Subcutaneous abdominal adipose tissue (tissue), 5 donors: ENCODE results near the gene PTK7.

Source experiments
- H3K27ac ChIP-seq: one replicate; pipeline ENCODE4 v1.7.0; 2013; ENCODE audit warnings: low read depth, mild to moderate bottlenecking, inconsistent platforms, low read length, moderate library complexity
- H3K27me3 ChIP-seq, 5 donors: one replicate each; pipeline ENCODE4 v1.7.0; 2013; ENCODE audit warnings: low read length in 5 of 5, inconsistent platforms in 1 of 5; ENCODE audit not compliant: control insufficient read depth in 5 of 5, insufficient read depth in 4 of 5
- H3K36me3 ChIP-seq, 5 donors: one replicate each; pipeline ENCODE4 v1.7.0; 2013; ENCODE audit warnings: low read length in 5 of 5; ENCODE audit not compliant: control insufficient read depth in 5 of 5, insufficient read depth in 5 of 5
- H3K4me1 ChIP-seq, 5 donors: one replicate each; pipeline ENCODE4 v1.7.0; 2013; ENCODE audit warnings: low read length in 5 of 5, mild to moderate bottlenecking in 3 of 5, moderate library complexity in 1 of 5; ENCODE audit not compliant: control insufficient read depth in 5 of 5, insufficient read depth in 5 of 5
- H3K4me3 ChIP-seq, 5 donors: one replicate each; pipeline ENCODE4 v1.7.0; 2013; ENCODE audit warnings: low read length in 5 of 5, low read depth in 1 of 5
- H3K9ac ChIP-seq, 5 donors: one replicate each; pipeline ENCODE4 v1.7.0; 2013; ENCODE audit warnings: low read length in 5 of 5, mild to moderate bottlenecking in 4 of 5, moderate library complexity in 3 of 5
- H3K9me3 ChIP-seq, 5 donors: one replicate each; pipeline ENCODE4 v1.7.0; 2013; ENCODE audit warnings: low read length in 5 of 5; ENCODE audit not compliant: control insufficient read depth in 5 of 5
- donor health status: healthy.
- donor health status: healthy.
- donor health status: healthy.
- donor health status: healthy.
- donor health status: healthy.

Gene PTK7

GRCh38 chr6:43175676-43176422 lies 99.7 kb downstream of the PTK7 start:
- H3K9ac ChIP-seq = peak overlapping the region in 1 of 5 donors; percentile 85
- peaks cover 10 to 44% (median 35%) of the 10 kb centered on the region in 5 donors for H3K4me1 ChIP-seq
- no peaks in the 10 kb centered on the region for H3K9me3 ChIP-seq
- no peaks in the 10 kb centered on the region for H3K27me3 ChIP-seq
- H3K4me3 ChIP-seq = no peak overlapping the region
- peaks cover 0 to 40% (median 36%) of the 10 kb centered on the region in 5 donors for H3K36me3 ChIP-seq
- peak overlapping the region; percentile 92 for H3K27ac ChIP-seq

GRCh38 chr6:43176423-43176786 lies 100.3 kb downstream of the PTK7 start:
- Histone ChIP-seq H3K27ac (peak overlapping the region; percentile 92), H3K36me3 (peaks cover 0 to 40% (median 36%) of the 10 kb centered on the region in 5 donors), H3K9me3 (no peaks in the 10 kb centered on the region), H3K4me1 (peaks cover 12 to 45% (median 37%) of the 10 kb centered on the region in 5 donors), H3K4me3 (no peak overlapping the region), H3K9ac (peak overlapping the region in 1 of 5 donors; percentile 39), H3K27me3 (no peaks in the 10 kb centered on the region)

- H3K36me3 ChIP-seq = peaks cover 0 to 40% (median 36%) of the 10 kb centered on the region in 5 donors
- no peak overlapping the region for H3K27ac ChIP-seq
- no peak overlapping the region for H3K9ac ChIP-seq
- no peak overlapping the region for H3K4me3 ChIP-seq
- no peaks in the 10 kb centered on the region for H3K27me3 ChIP-seq
- H3K4me1 ChIP-seq = peaks cover 13 to 45% (median 37%) of the 10 kb centered on the region in 5 donors
- no peaks in the 10 kb centered on the region for H3K9me3 ChIP-seq
Measured at GRCh38 chr6:43178150-43178549, 102.0 kb downstream of the PTK7 start.

GRCh38 chr6:43178951-43179830 lies 103.1 kb downstream of the PTK7 start:
- no peak overlapping the region for H3K4me3 ChIP-seq
- no peak overlapping the region for H3K27ac ChIP-seq
- no peak overlapping the region for H3K9ac ChIP-seq
- H3K9me3 ChIP-seq = no peaks in the 10 kb centered on the region
- peaks cover 4 to 39% (median 32%) of the 10 kb centered on the region in 5 donors for H3K4me1 ChIP-seq
- peaks cover 0 to 42% (median 36%) of the 10 kb centered on the region in 5 donors for H3K36me3 ChIP-seq
- no peaks in the 10 kb centered on the region for H3K27me3 ChIP-seq

GRCh38 chr6:43180058-43180457 lies 103.9 kb downstream of the PTK7 start:
- Histone ChIP-seq H3K27ac (no peak overlapping the region), H3K4me3 (no peak overlapping the region), H3K9me3 (no peaks in the 10 kb centered on the region), H3K9ac (no peak overlapping the region), H3K4me1 (peaks cover 4 to 32% (median 30%) of the 10 kb centered on the region in 5 donors), H3K36me3 (peaks cover 0 to 49% (median 38%) of the 10 kb centered on the region in 5 donors), H3K27me3 (no peaks in the 10 kb centered on the region)

GRCh38 chr6:43180985-43181384 lies 104.9 kb downstream of the PTK7 start:
- Histone ChIP-seq H3K27me3 (no peaks in the 10 kb centered on the region), H3K36me3 (peaks cover 0 to 49% (median 39%) of the 10 kb centered on the region in 5 donors)

GRCh38 chr6:43181621-43181941 lies 105.5 kb downstream of the PTK7 start:
- Histone ChIP-seq H3K36me3 (peaks cover 0 to 49% (median 39%) of the 10 kb centered on the region in 5 donors), H3K4me3 (peak overlapping the region; percentile 74 to 91 (median 87)), H3K9me3 (no peaks in the 10 kb centered on the region), H3K27ac (peak overlapping the region; percentile 65), H3K9ac (peak overlapping the region; percentile 56 to 88 (median 78)), H3K27me3 (no peaks in the 10 kb centered on the region), H3K4me1 (peaks cover 4 to 23% (median 21%) of the 10 kb centered on the region in 5 donors)

More at GRCh38 chr6:43180985-43181384, 104.9 kb downstream of the PTK7 start:
- H3K9ac ChIP-seq = peak overlapping the region in 2 of 5 donors; percentile 16 to 88
- no peak overlapping the region for H3K4me3 ChIP-seq
- no peak overlapping the region for H3K27ac ChIP-seq
- no peaks in the 10 kb centered on the region for H3K9me3 ChIP-seq
- H3K4me1 ChIP-seq = peaks cover 4 to 23% (median 23%) of the 10 kb centered on the region in 5 donors

- peaks cover 0 to 50% (median 41%) of the 10 kb centered on the region in 5 donors for H3K36me3 ChIP-seq
- peak within 1 kb of the TSS; percentile 86 to 97 (median 88) for H3K4me3 ChIP-seq
- H3K27ac ChIP-seq = peak within 1 kb of the TSS; percentile 65
- no peaks in the 10 kb centered on the region for H3K9me3 ChIP-seq
- H3K27me3 ChIP-seq = no peaks in the 10 kb centered on the region
- H3K9ac ChIP-seq = peak within 1 kb of the TSS; percentile 75 to 88 (median 78)
- peaks cover 4 to 23% (median 21%) of the 10 kb centered on the region in 5 donors for H3K4me1 ChIP-seq
Measured at GRCh38 chr6:43181942-43182860, 106.1 kb downstream of the PTK7 start, which contains the start of gene CUL9. TSS of gene CUL9 (plus strand) at chr6:43182196. CDS start at chr6:43184311, 2,115 bp downstream.

- H3K36me3 ChIP-seq = peaks cover 0 to 55% (median 49%) of the 10 kb centered on the region in 5 donors
- peak overlapping the region in 1 of 5 donors; percentile 17 for H3K4me3 ChIP-seq
Measured at GRCh38 chr6:43183441-43183840, 107.3 kb downstream of the PTK7 start.

More at GRCh38 chr6:43183441-43183840, 107.3 kb downstream of the PTK7 start:
- Histone ChIP-seq H3K27ac (no peak overlapping the region), H3K9ac (peak overlapping the region in 3 of 5 donors; percentile 40 to 88 (median 78)), H3K9me3 (no peaks in the 10 kb centered on the region), H3K4me1 (peaks cover 4 to 23% (median 21%) of the 10 kb centered on the region in 5 donors), H3K27me3 (no peaks in the 10 kb centered on the region)
